Naive B cell (primary cell): ENCODE measurements around the gene SULF2. TPM values are rescaled to one million over a fixed set of nuclear protein-coding genes. Genes with fewer than 3 reads are reported as not detected.

Experiments used
- ATAC-seq, 2 donors: fragments of 150-1000 bp; cut with Tn5 transposase; 2 replicates each; pipeline ENCODE4 v1.10.0; 2021; ENCODE audit warnings: low read depth in 2 of 2, mild to moderate bottlenecking in 2 of 2, moderate library complexity in 2 of 2
- DNase-seq: peaks from one replicate; pipeline ENCODE4 v3.0.0; 2022
- H3K27ac Mint-ChIP-seq, 6 donors: one replicate each; pipeline ENCODE4 v1.8.0; 2020 to 2022; ENCODE audit warnings: mild to moderate bottlenecking in 6 of 6, mixed read lengths in 6 of 6, moderate library complexity in 5 of 6, inconsistent platforms in 2 of 6
- H3K27me3 Mint-ChIP-seq, 3 donors: one replicate each; pipeline ENCODE4 v1.8.0; 2021 to 2022; ENCODE audit warnings: mixed read lengths in 3 of 3, mild to moderate bottlenecking in 1 of 3
- H3K36me3 Mint-ChIP-seq, 2 donors: one replicate each; pipeline ENCODE4 v1.8.0; 2020 to 2022; ENCODE audit warnings: mixed read lengths in 2 of 2, inconsistent platforms in 1 of 2, mild to moderate bottlenecking in 1 of 2
- H3K4me1 Mint-ChIP-seq, 3 donors: one replicate each; pipeline ENCODE4 v1.8.0; 2020 to 2022; ENCODE audit warnings: mixed read lengths in 3 of 3, inconsistent platforms in 1 of 3, mild to moderate bottlenecking in 1 of 3, moderate library complexity in 1 of 3
- H3K4me3 Mint-ChIP-seq, 8 donors: one replicate each; pipeline ENCODE4 v1.8.0; 2020 to 2022; ENCODE audit warnings: mild to moderate bottlenecking in 8 of 8, mixed read lengths in 8 of 8, moderate library complexity in 8 of 8, inconsistent platforms in 2 of 8
- H3K9me3 Mint-ChIP-seq, 7 donors: one replicate each; pipeline ENCODE4 v1.8.0; 2020 to 2022; ENCODE audit warnings: mixed read lengths in 7 of 7, mild to moderate bottlenecking in 5 of 7, inconsistent platforms in 2 of 7, moderate library complexity in 1 of 7
- polyA plus RNA-seq, 6 donors: library from polyadenylated mRNA; unstranded; fragments of 300-500 nt; fragmentation: Illumina TruSeq; gene quantifications; one replicate each; pipeline ENCODE4 v1.2.3, GENCODE V29; 2021; ENCODE audit warnings: low read depth in 6 of 6

SULF2 gene
- polyA plus RNA-seq, 6 donors from 2014 or later: 1.2 to 3.2 (median 2.6) TPM; not detected in 1

DNA sequence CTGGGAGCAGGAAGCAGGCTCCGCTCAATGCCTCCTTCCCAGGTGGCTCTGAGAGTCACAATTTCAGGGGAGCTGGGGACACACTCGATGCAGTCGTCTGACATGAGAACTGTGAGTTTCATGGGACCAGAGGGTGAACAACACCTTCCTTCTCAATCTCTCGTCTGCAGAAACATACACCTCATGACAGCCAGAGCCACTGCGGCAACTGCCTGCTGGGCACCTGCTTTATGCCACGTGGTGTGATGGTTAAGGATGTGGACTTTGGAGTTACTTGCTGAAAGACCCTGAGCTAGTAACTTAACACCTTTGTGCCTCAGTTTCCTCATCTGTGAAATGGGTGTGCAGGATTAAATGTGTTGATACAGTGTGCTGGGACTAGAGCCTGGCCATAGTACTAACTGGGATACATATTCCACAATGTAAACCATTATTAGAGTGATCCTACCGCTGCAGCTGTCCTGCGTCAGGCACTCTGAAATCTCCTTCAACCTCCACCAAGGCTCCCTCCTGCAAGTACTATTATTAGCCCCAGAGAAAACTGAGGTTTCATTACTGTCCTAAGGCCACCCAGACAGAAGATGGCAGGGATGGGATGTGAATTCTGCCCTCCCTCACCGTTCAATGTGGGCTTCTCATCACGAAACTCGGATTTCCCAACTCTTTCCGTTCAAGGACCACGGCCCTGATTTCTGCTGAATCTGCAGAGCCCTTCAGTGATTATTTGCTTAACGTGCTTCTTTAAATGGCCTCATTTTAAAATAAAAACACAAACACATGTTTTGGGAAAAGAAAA, 24.4 kb downstream of the SULF2 start:
- Mint-ChIP-seq H3K4me3 (peak overlapping the region in 1 of 8 donors; percentile 22), H3K27ac (peak overlapping the region in 1 of 6 donors; percentile 39), H3K4me1 (no peaks in the 10 kb centered on the region), H3K36me3 (peaks cover 0 to 10% of the 10 kb centered on the region in 2 donors), H3K9me3 (peaks cover 0 to 7% (median 0%) of the 10 kb centered on the region in 7 donors), H3K27me3 (peaks cover 22 to 70% (median 63%) of the 10 kb centered on the region in 3 donors)
- DNase-seq: no peak
- ATAC-seq: no peak

DNA sequence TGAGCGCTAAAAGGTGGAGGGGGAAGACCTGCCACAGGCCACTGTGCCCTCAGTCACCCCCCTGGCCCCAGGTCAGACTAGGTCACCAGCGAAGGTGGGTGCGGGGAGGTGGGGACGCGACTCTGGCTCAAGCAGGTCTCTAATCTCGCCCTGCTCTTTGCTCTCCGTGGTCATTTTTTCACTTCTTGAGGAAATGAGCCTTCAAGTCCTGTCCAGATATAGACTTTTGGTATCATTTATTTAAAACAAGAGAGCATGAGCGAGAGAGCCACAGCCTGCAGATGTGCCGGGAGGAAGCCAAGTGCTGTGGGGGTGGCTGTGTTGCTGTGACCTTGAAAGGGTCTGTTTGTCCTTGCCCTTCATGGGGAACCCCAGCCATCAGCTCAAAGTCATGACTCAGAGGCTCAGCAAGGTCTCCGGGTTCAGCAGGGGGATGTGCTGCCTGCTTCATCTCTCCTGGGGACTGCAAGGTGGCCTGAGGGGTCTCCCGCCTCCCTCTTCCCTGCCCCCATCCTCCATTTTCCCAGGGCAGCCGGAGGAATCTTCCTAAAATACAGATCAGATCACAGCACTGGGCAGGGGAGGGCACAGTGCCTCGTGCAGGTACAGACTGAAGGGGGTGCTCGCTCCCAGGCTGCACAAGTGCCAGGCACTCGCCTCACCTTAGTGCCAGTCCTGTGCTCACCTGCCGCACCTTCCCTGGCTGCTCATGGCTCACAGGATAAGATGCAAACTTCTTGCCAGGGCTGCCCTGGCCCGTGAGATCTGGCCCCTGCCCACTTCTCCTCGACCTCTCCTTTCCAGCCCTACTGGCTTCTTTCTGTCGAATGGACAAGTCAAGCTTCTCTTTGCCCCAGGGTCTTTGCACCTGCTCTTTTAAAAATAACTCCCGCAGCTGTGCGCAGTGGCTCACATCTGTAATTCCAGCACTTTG, 26.5 kb downstream of the SULF2 start:
- Mint-ChIP-seq H3K4me3 (no peak overlapping the region), H3K27ac (peak overlapping the region in 1 of 6 donors; percentile 35), H3K4me1 (no peaks in the 10 kb centered on the region), H3K36me3 (peaks cover 0 to 3% of the 10 kb centered on the region in 2 donors), H3K27me3 (peaks cover 15 to 49% (median 44%) of the 10 kb centered on the region in 3 donors), H3K9me3 (no peaks in the 10 kb centered on the region)
- ATAC-seq: no peak
- DNase-seq: no peak

DNA sequence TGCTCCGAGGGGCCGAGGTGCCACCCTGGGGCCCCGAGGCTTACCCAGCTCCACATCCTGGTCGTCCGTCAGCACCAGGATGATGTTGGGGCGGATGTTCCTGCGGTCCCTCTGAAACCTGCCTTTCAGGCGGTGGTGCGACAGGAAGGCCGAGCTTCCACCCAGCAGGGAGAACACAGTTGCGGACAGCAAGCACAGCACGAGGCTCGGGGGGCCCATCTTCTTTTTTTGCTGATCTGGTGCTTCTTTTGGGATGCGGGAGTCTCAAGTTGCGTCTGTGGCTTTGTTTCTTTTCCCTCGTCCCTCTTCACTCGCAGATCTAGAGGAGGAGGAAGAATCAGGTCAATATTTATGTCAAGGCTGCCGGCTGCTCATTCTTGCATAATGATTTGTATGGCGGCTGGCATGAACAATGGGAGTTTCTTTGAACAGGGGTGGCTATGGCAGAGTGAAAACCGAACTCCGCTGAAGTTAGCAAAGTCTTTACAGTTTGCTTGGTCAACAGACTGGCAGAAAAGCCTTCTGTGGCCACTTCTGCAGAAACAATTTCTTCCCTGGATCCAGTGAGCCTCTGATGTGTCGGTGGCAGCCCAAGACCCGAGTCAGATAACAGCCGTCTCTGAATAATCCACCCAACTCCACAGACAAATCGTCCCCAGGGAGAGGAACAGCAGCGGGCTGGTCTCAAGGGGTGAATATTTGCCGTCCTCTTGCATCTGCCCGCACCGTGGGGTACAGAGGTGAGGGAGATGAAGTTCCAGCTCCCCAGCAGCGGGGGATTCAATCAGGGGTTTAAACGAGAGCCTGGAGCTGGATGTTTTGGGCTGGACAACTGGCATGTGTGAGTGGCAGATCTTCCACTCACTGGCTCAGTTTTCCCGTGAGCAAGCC, 27.9 kb downstream of the SULF2 start:
- no peak for ATAC-seq

DNA sequence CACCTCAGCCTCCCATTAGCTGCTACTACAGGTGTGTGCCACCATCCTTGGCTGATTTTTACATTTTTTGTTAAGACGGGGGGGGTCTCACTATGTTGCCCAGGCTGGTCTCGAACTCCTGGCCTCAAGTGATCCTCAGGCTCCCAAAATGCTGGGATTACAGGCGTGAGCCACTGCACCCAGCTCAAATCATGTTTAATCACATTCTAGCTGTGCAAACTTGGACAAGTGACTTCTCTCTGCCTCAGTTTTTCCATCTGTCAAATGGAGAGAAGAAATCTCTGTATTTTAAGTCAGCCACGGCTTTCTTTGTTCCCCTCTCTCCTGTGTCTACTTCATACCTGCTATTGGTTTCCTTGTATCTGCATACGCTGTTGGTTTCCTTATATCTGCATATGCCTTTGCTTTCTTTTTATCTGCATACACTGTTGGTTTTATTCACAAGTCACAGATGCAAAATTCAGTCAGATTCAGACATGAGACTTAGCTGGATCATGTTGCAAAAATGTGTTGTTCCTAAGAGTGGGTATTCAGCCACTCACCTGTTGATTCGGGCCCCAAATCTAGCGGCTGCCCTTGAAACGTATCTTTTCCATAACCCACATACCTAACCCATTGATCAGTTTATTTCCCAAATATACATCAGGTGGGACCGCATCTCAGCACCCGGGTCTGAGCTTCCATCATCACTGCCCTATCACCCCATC, 30.2 kb downstream of the SULF2 start:
- Mint-ChIP-seq H3K27ac (peak overlapping the region in 2 of 6 donors; percentile 9 to 13), H3K36me3 (peaks cover 0 to 5% of the 10 kb centered on the region in 2 donors), H3K27me3 (peaks cover 3 to 26% (median 23%) of the 10 kb centered on the region in 3 donors), H3K4me1 (no peaks in the 10 kb centered on the region), H3K4me3 (no peak overlapping the region), H3K9me3 (peaks cover 0 to 3% (median 0%) of the 10 kb centered on the region in 7 donors)
- DNase-seq: no peak
- ATAC-seq: no peak

More for the DNA sequence above, 27.9 kb downstream of the SULF2 start:
- no peaks in the 10 kb centered on the region for H3K9me3 Mint-ChIP-seq
- H3K27ac Mint-ChIP-seq: no peak overlapping the region
- H3K36me3 Mint-ChIP-seq: no peaks in the 10 kb centered on the region
- peaks cover 12 to 39% (median 30%) of the 10 kb centered on the region in 3 donors for H3K27me3 Mint-ChIP-seq
- no peak for DNase-seq
- H3K4me1 Mint-ChIP-seq: no peaks in the 10 kb centered on the region
- no peak overlapping the region for H3K4me3 Mint-ChIP-seq

DNA sequence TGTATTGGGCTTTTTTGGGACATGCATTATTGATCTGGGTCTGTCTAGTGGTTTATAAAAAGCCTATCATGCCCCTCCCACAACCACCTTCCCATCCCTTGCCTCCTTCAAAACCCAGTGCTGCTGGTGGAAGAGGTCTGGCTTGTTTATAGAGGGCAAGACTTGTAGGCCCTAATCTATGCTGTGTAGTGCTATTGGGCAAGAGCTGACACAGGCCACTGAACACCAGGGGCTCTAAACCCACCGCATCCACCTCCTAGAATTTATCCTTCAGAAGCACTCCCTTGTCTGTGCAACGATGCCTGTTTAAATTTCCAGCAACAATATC, 30.9 kb downstream of the SULF2 start:
- ATAC-seq (no peak), DNase-seq (no peak)
- H3K27me3 Mint-ChIP-seq: peaks cover 3 to 18% (median 17%) of the 10 kb centered on the region in 3 donors
- H3K4me3 Mint-ChIP-seq: peak overlapping the region in 1 of 8 donors; percentile 6
- H3K27ac Mint-ChIP-seq: peak overlapping the region in 1 of 6 donors; percentile 9
- peaks cover 0 to 3% (median 0%) of the 10 kb centered on the region in 7 donors for H3K9me3 Mint-ChIP-seq
- peaks cover 0 to 5% of the 10 kb centered on the region in 2 donors for H3K36me3 Mint-ChIP-seq
- H3K4me1 Mint-ChIP-seq: peaks cover 0 to 3% (median 0%) of the 10 kb centered on the region in 3 donors

DNA sequence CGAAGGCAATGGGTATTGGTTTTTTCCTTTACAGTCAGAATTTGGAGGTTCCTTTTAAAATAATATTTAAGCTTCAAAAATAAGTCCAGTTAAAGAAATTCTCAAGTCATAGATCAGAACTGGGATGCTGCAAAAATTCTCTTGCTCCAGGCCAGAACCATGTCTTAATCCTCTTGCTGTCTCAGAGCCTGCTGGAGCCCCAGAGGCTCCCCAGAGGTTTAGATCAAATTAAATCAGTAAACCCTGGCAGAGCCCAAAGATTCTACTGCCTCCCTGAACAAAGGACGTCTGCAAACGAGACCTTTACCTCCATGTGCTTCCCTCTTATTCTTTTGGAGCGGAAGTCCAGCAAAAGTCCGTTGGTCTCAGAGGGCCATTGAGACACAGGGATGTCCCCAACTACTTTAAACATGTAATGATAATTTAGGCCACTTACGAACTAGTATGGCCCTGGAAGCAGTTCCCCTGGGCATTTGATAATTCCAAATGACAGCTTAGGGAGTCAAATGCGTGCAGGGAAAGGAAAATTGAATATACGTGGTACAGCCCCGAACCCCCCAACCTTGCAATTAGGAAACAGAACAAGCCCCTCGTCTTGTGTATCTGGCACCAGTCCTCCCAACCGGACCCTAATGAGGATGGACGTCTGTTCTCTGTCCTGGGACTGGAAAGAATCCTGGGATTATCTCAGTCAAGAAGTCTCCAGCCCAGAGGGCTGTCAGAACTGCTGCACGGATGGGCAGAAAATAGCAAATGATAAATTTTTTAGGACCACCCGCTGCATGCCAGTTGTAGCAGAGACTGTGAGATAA, 31.5 kb downstream of the SULF2 start:
- Mint-ChIP-seq H3K9me3 (peaks cover 0 to 3% (median 0%) of the 10 kb centered on the region in 7 donors), H3K27me3 (peaks cover 0 to 12% (median 11%) of the 10 kb centered on the region in 3 donors), H3K27ac (peak overlapping the region in 1 of 6 donors; percentile 60), H3K4me1 (peaks cover 4 to 6% (median 5%) of the 10 kb centered on the region in 3 donors), H3K4me3 (no peak overlapping the region), H3K36me3 (peaks cover 0 to 5% of the 10 kb centered on the region in 2 donors)
- no peak for ATAC-seq
- no peak for DNase-seq

DNA sequence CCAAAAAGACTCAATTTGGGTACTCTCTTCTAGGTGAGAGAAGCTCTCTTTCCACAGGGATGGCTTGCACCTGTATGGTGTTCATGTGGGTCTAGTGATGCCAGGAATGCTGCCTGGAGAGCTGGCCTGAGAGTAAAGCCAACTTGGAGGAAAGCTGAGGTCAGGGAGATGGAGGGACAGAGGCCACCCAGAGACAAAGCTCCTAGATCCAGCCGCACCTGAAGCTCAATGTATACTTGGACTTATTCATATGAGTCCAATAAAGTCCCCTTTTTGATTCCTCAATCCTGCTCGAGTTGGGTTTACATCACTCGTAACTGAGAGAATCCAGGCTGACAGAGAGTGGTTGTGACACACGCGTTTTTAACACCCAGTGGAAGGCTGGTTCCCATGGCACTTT, 33.8 kb downstream of the SULF2 start:
- ATAC-seq (no peak), DNase-seq (no peak)
- Mint-ChIP-seq H3K36me3 (peaks cover 0 to 5% of the 10 kb centered on the region in 2 donors), H3K9me3 (peaks cover 0 to 3% (median 0%) of the 10 kb centered on the region in 7 donors), H3K27me3 (peaks cover 0 to 24% (median 13%) of the 10 kb centered on the region in 3 donors), H3K27ac (no peak overlapping the region), H3K4me3 (peak overlapping the region in 1 of 8 donors; percentile 35), H3K4me1 (peaks cover 13 to 16% (median 15%) of the 10 kb centered on the region in 3 donors)

DNA sequence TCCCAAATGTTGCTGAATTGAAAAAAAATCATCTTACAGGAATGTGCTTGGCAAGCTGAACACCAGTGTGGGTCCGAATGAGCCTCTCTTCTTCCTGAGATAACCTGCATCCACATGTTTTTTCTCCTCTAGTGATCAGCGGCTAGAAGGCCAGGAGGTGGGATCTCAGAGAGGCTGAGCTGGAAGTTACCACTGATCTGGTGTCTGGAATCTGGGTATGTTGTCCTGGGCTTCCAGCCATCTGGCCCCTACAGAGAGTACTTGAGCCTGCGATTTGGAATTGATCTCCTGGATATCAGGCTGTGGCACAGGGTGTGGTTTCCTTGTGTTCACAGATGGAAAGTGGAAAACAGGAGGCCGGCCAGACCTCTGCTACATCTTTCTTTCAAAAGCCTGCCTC, 35.9 kb downstream of the SULF2 start:
- H3K4me3 Mint-ChIP-seq: no peak overlapping the region
- peak overlapping the region in 2 of 6 donors; percentile 40 to 66 for H3K27ac Mint-ChIP-seq

DNA sequence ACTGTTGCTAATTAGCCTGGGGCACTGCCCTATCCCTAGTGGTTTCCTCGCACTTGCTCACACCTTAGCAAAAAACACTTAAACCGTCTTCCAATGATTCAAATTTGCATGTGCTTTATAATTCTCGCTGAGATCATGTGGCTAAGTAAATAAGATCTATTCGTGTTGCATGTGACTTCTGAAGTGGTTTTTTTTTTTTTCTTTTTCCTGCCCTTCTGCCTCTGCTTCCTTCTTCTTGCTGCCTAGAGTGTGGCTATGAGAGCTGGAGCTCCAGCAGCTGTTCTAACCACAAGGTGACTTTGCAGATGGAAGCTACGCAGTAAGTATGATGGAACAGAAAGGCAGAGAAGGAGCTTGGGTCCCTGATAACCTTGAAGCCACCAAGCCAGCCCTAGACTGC, 36.5 kb downstream of the SULF2 start:
- peaks cover 13 to 16% (median 15%) of the 10 kb centered on the region in 3 donors for H3K4me1 Mint-ChIP-seq
- DNase-seq (no peak), ATAC-seq (peak; percentile 38 to 39)
- H3K9me3 Mint-ChIP-seq: peaks cover 0 to 3% (median 0%) of the 10 kb centered on the region in 7 donors
- H3K4me3 Mint-ChIP-seq: peak overlapping the region in 1 of 8 donors; percentile 0
- H3K27me3 Mint-ChIP-seq: peaks cover 0 to 25% (median 15%) of the 10 kb centered on the region in 3 donors
- peak overlapping the region in 3 of 6 donors; percentile 56 to 75 (median 66) for H3K27ac Mint-ChIP-seq
- peaks cover 0 to 5% of the 10 kb centered on the region in 2 donors for H3K36me3 Mint-ChIP-seq

More for the DNA sequence above, 35.9 kb downstream of the SULF2 start:
- Mint-ChIP-seq H3K36me3 (peaks cover 0 to 5% of the 10 kb centered on the region in 2 donors), H3K27me3 (peaks cover 0 to 24% (median 13%) of the 10 kb centered on the region in 3 donors), H3K9me3 (peaks cover 0 to 3% (median 0%) of the 10 kb centered on the region in 7 donors), H3K4me1 (peaks cover 13 to 16% (median 15%) of the 10 kb centered on the region in 3 donors)
- no peak for DNase-seq
- no peak for ATAC-seq

DNA sequence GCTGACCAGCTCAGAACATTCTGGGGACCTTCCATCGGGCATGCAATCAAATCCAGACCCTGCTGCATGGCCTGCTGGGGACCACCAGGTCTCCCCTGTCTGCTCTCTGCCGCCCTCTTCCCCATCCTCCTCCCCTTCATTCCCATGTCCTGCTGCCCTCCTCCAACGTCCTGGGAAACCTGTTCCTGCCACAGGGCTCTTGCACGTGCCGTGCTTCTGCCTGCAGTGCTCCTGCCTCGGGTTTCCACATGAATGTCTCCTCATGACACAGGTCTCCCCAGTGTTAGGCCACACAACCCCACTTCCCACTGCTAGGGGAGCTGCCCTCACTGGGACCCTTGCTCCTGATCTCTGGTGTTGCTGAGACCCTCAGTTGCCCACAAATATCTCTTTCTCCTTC, 37.2 kb downstream of the SULF2 start:
- ATAC-seq: no peak
- H3K4me1 Mint-ChIP-seq: peaks cover 13 to 20% (median 15%) of the 10 kb centered on the region in 3 donors
- H3K27ac Mint-ChIP-seq: peak overlapping the region in 2 of 6 donors; percentile 62 to 73
- no peak for DNase-seq
- H3K9me3 Mint-ChIP-seq: peaks cover 0 to 3% (median 0%) of the 10 kb centered on the region in 7 donors
- peaks cover 0 to 5% of the 10 kb centered on the region in 2 donors for H3K36me3 Mint-ChIP-seq
- H3K4me3 Mint-ChIP-seq: no peak overlapping the region
- H3K27me3 Mint-ChIP-seq: peaks cover 0 to 28% (median 21%) of the 10 kb centered on the region in 3 donors

DNA sequence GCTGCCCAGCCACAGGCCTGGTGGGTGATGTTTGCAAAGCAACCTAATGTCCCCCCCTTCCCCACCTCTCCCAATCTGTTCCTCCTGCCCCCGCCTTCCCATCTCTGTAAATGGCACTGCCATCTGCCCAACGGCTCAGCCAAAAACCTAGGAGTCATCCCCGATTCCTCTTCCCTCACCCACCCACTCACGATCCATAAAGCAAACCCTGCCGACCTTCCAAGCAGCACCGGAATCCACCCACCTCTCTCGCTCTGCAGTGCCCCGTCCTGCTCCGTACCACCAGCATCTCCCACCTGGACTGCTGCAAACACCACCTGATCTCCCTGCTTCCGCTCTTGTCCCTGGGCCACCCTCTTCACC, 37.6 kb downstream of the SULF2 start:
- ATAC-seq (no peak), DNase-seq (no peak)
- no peak overlapping the region for H3K27ac Mint-ChIP-seq
- peaks cover 0 to 28% (median 21%) of the 10 kb centered on the region in 3 donors for H3K27me3 Mint-ChIP-seq
- H3K4me3 Mint-ChIP-seq: peak overlapping the region in 1 of 8 donors; percentile 11
- peaks cover 0 to 3% (median 0%) of the 10 kb centered on the region in 7 donors for H3K9me3 Mint-ChIP-seq
- peaks cover 0 to 5% of the 10 kb centered on the region in 2 donors for H3K36me3 Mint-ChIP-seq
- peaks cover 13 to 20% (median 15%) of the 10 kb centered on the region in 3 donors for H3K4me1 Mint-ChIP-seq
